GM19193 (cell line): ENCODE data around the gene CDK4.
A peak's percentile ranks its signal among the peaks of the same experiment; 100 is the strongest.

Source experiments
- POLR2A ChIP-seq: IDR thresholded peaks from 4 replicates; pipeline ENCODE4 v1.6.1; 2011; ENCODE audit not compliant: insufficient read depth, insufficient read length; ENCODE audit errors: extremely low read depth

Gene CDK4

DNA sequence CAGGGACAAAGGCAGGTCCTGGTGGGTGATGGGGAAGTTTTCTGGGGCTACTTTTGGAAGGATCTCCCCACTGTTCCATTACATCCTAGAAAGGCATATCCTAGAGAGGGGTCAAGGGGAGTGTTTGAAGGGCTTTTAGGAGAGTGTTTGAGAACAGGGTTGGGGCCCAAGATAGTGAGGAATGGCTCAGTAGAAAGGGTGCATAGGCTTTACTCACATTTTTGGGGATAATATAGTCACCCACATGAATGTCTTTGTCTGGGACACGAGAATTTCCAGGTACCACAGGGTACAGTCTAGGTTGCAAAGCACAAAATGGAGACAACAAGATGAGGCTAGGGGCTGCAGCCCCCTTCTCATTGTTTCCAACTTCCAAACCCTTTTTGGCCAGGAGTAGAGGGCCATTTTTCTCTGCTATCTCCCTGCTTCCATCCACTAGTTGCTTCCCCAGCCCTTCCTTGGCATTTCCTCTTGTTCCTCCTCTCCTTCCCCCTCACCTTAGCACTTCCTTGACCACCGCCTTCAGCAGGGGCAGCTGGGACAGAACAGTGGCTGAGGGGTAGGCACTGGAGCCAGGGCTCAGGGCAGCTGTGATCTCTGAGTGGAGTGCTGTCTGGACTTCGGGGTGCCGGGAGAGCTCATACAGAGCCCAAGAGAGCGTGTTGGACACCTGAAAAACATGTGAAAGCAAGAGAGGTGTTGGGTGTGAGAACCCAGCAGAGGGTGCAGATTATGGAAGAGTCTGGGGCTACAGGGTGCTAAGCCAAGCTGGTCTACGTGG is 12.0 kb upstream of the CDK4 start:
- no peak for TF ChIP-seq POLR2A

DNA sequence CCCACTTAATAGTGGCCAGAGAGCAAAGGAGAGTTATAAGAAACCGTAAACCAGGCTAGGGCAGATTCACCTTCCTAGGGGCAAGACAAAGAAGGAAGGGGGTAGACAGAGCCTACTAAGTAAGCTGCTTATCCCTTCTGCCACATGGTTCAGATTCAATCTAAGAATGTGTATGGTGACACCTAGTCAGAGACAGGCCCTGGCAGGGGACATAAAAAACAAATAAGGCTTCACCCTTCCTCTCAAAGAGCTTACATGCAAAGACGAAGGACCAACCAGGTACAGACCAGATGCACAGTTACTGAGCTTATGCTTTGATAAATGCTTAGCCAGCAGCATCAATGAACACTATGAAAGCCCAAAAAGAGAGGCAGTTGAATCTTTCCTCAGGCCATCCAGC is 10.4 kb upstream of the CDK4 start:
- TF ChIP-seq POLR2A, result no peak

DNA sequence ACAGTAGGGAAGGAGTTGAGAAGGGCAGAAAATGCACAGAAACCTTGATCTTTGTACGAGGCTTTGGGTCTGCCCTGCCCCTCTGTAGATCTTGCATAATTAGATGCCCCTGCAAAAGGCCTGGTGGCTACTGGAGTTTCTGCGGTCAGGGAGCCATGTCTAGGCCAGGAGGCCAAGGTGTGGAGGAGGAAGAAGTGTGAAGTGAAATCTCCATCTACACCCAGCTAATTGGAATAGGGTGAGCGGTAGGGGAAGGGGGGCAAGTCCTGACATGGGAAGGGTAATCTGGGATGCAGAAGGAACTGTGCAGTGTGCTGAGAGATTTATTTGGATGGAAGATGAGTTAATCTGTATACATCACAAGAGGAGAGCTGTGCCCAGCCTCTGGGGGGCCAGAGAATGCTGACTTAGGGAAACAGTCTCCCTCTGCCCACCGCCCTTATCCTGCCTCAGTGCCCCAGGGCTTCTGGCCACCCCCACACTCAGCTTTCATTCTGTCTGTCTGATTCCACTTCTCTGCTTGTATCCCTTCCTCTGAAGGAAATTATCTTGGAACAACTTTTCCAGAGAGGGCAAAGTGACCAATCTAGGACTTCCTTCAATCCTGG is 9.4 kb upstream of the CDK4 start:
- TF ChIP-seq POLR2A, result no peak

DNA sequence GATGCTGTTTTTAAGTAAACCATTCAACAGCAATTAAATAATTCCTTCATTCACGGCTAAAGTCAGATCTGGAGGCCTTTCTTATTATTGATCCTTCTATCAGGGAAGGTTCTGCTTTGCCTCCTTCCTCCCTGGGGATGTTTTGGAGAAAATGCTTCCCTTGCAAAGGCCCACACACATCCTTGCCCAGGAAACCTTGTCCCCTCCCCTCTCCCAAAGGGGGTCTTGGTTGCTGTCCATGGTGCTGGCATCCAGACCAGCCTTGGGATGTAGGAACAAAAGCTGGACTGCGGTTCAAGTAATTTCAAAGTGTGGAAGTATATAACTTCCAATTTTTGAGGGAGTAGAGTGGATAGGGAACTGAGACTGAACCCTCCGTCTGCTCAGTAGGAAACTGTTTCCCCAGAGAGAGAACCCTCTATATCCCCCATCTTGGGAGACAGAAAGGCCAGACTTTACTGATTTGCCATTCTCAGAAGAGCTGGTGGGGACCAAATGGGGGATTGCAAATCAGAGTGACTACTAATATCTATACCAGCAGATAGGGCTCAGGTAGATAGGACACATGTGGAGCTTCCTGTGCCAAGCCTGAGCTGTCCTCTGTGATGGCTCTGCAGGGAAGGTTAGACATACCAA is 8.4 kb upstream of the CDK4 start:
- TF ChIP-seq POLR2A, result no peak

DNA sequence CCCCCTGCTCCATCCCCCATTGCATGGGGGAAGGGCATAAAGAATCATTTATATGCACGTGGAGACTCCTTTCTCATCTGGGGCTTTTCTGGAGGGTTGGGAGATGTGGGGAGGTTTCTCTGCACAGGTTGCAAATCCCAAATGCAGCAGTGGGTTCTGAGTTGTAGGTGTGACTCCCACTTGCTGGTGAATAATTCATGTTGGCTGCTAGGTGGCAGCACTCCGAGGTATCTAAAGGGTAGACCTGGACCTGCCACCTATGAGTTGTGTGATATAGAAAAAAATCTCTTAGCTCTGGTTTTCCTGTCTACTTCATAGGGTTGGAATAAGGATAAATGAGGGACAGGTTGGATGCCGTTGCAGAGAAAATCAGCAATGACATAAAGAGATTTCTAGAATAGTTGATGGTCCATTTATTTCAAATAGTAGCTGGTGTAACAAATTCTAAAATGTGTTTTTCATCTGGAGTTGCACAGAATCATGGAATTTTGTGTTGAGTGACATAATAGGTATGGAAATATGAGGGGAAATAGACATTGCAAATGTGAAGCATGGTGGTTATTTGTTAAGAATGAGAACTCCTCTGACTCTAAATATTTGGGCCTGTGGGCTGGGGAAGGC is 7.4 kb upstream of the CDK4 start:
- no peak for TF ChIP-seq POLR2A

DNA sequence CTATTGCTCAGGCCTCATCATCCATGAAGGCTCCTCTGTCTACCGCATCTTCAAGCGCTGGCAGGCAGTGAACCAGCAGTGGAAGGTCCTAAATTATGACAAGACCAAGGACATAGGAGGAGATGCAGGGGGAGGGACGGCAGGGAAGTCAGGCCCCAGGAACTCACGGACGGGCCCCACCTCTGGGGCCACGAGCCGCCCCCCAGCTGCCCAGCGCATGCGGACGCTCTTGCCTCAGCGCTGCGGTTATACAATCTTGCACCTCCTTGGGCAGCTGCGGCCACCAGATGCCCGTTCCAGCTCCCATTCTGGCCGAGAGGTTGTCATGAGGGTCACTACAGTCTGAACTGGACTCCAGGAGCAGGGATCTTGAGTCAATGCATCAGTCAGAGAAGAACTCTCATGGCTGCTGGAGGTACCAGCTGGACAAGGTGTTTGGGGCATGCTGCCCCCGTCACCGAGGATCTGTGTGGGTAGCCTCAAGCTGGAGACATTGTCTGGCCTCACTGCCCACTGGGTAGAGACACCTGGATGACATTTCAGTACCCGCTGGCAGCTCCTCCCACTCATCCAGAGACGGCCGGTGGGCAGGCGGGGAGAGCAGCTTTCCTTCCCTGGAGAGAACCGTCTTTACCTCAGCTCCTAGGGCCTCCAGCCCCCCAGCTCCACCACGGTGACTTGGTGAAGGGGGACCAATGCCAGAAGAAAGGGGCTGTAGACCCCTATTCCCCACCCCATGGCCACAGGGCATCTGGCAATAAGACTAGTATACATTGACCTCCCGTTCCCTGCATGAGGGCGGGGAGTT is 6.6 kb upstream of the CDK4 start:
- no peak for TF ChIP-seq POLR2A

DNA sequence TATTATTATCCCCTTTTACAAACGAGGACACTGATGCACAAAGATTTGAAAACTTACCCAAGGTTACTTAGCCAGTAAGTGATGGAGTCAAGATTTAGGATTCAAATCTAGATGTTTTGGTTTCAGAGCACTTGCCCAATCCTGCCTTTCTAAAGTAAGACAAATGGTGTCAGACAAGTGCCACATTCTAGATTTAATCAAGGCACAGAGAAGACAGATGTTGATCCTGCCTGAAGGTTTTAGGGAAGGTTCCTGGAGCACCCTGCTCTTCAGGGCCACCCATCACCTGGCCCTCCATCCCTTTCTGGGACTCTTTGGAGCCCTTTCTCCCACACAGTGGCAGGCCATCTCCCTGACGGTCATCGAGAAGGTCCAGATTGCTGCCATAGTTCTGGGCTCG is 5.7 kb upstream of the CDK4 start:
- TF ChIP-seq POLR2A, result no peak

DNA sequence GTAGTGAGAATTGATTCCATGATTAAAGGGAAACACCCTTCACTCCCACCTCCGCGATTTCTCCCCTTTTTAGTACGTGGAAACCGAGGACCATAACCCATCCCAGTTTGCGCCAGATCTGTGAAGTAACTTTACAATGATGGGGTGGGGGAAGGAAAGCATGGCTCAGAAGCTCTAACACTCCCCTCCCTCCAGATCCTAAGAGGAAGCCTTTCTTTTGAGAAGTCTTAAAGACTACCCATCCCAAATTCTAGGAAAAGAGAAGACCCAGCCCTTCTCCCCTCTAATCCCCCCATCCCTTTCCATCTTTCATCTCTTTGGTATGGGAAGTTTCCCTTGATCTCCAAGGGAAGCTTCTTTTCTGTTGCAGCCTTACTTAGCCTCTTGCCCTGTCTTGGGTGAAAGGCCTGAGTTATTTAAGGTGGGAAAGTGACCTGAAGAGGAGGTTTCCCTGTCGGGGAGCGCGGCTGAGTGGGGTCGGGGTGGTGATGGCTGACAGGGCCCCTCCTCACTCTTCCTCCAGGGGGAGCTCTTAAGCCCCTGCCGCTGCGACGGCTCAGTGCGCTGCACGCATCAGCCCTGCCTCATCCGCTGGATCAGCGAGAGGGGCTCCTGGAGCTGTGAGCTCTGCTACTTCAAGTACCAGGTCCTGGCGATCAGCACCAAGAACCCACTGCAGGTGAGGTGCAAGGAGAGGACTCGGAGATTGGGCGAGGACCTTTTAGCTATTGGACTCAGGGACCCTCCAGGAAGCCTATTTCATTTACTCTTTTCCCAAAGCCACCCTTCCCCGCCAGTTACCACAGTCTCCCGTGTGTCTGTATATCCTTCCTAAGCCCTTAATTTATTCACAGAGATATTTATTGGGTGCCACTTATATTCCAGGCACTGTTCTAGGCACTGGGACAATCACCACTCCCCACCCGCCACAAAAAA is 4.6 kb upstream of the CDK4 start:
- TF ChIP-seq POLR2A, result no peak

DNA sequence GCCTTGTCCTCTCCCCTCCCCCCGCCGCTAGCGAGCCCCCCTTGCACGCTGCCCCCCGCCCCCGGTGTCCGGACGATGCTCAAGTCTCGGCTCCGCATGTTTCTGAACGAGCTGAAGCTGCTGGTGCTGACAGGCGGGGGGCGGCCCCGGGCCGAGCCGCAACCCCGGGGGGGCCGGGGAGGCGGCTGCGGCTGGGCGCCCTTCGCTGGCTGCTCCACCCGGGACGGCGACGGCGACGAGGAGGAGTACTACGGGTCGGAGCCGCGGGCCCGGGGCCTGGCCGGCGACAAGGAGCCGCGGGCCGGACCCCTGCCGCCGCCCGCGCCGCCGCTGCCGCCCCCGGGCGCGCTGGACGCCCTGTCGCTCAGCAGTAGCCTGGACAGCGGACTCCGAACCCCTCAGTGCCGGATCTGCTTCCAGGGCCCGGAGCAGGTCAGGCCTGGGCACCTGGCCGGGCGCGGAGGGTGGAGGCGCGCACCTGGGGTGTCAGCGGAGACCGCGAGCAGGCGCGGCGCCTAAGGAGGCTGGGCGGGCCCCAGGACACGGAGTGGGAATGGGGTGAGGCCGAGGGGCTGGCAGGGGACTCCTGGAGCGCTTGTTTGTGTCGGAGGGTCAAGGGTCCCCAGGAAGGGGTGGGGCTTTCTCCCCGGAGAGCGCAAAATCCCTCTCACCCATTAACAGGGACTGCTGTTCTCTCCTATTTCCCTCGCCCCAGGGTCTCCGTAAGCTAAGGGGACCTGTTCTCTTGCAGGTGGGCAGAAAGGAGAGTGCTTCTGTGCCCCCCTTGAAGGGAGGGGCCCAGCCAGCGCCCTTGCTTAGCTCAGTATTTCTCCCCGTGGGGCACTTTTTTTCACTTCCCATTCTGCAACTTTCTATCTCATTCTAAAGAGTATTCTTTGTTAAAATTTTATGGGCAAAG is 3.6 kb upstream of the CDK4 start:
- TF ChIP-seq POLR2A, result no peak

DNA sequence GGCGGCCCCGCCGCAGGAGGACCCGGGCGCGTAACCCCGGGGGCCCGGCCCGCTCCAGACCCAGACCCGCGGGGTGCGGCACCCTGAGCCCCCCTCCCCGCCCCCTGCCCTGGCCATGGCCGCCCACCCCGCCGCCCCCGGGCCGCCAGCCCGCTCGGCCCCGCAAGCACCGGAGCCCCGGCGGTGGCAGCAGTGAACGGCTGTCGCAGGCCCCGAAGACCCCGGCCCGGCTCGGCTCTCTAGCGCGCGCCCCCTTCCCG is 3.0 kb upstream of the CDK4 start:
- TF ChIP-seq POLR2A, result no peak

DNA sequence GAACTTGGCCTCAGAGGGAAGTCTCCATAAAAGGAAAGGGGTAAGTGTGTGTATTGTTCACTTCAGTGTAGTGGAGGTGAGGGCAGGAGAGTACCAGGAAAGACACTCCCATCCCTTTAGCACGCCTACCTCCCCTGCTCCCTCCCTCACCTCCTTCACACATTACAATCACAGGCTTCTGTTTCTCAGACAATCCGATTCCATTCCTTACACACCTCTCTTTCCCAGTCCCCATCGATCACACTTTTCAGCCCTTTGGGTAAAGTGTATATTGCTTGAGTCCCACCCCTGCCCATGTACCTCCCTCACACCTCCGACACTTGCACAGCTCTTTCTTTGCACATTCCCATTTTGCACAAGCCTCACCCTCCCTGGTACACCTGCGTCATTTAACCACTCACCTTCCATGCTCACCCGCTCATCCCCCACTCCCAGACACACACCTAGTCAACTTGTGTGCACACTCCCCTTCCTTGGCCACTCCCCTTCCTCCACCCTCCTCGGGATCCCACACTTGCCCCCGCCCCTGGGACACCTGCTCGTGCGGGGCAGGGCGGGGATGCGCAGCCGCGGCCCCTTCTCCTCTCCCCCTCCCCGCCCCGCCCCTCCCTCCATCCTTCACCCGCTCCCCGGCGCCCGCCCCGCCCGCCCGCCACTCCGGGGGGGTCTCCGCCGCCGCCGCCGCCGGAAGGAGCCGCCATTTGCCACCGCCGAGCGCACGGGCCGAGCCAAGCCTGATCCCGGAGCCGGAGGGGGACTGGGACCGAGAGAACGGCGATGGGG is 2.5 kb upstream of the CDK4 start, which contains the start of gene MARCHF9:
MARCHF9 (plus strand) TSS at position 693 of the 783 bp plus-strand sequence. CDS start 426 bp downstream, outside the sequence.
- TF ChIP-seq POLR2A, result peak; percentile 40

DNA sequence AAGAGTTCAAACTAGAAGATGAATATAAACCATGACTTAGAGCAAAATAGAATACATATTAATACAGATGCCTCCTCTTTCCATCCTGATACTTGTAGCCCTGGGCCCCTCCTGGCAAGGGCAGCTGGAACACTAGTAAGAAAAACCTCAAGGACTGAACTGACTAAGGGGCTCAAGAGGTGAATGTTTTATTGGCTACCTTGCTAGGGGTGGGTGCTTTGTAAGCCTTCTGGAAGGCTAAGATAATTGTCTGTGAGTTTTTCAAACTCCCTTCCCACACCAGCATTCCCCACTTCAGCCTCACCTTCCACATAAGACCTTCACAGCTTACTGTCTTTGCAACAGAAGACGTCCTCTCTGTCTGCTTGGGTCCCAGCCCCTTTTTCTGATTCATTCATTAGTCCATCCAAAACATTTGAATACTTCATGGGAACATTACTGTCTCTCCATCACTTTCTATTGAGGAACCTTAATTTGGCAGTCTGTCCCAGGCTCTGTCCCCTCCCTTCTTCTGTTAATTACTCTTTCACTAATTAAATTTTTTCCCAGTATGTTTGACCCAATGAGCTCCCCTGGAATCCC is 1.7 kb upstream of the CDK4 start:
- no peak for TF ChIP-seq POLR2A

DNA sequence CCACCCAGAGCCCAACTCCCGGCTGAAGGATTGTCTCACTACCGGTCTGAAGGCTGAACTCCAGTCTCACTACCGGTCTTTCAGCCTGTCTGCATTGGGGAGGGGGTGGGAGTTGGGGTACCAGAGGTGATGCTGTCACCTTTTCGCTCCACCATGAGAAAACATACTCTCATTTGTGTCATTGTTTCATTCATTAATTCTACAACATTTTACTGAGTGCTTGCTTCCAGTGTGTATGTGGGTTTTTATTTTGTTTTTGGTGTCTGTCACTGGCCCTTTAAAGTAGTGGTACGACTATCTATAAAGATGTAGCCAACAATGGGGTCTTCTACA is 524 bp upstream of the CDK4 start:
- no peak for TF ChIP-seq POLR2A

DNA sequence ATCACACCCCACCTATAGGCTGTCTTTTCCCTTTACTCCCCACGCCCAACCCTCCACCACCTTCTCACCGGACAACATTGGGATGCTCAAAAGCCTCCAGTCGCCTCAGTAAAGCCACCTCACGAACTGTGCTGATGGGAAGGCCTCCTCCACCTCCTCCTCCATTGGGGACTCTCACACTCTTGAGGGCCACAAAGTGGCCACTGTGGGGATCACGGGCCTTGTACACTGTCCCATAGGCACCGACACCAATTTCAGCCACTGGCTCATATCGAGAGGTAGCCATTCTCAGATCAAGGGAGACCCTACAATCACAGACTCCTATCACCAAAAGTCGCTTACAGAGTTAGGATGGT is 700 bp downstream of the CDK4 start:
- no peak for TF ChIP-seq POLR2A
